ENCODE results near the gene DPYSL3. TPM values are rescaled to one million over a fixed set of nuclear protein-coding genes. Genes with fewer than 3 reads are reported as not detected.

The DPYSL3 gene
- total RNA-seq, 1 experiment from 2014 or later, result 106 TPM

- H3K27ac Mint-ChIP-seq (ENCODE audit: unreplicated experiment), result no peak overlapping the region
- no TSS peak for BruUV-seq (replicated peaks)
- H3K36me3 Mint-ChIP-seq (ENCODE audit: insufficient read depth, unreplicated experiment), result peaks cover 35% of the 10 kb centered on the region
- H3K4me3 ChIP-seq (ENCODE audit: low read depth, low read length), result no peak overlapping the region
- TF ChIP-seq CTCF (IDR thresholded peaks at IDR 0.05; ENCODE audit: insufficient read depth in 1 of 2, low read depth in 1 of 2, low read length in 1 of 2, severe bottlenecking in 1 of 2, unreplicated experiment in 1 of 2), result no peak
- no peaks in the 10 kb centered on the region for H3K27me3 Mint-ChIP-seq (ENCODE audit: insufficient read depth, unreplicated experiment)
- peaks cover 27% of the 10 kb centered on the region for H3K4me1 ChIP-seq
- H3K4me1 Mint-ChIP-seq (ENCODE audit: low read depth, unreplicated experiment), result peaks cover 21% of the 10 kb centered on the region
- no peak overlapping the region for H3K4me3 Mint-ChIP-seq (ENCODE audit: unreplicated experiment)
- ChIA-PET POLR2A (interaction anchor here (1.2 kb wide), 1 partner anchor 14 kb away, joined by 4 read pairs; no protein-coding TSS in a partner anchor), CTCF (no interaction called here)
- H3K9me3 ChIP-seq, result no peaks in the 10 kb centered on the region
- H3K36me3 ChIP-seq (ENCODE audit: control insufficient read depth, insufficient read depth, low read length), result no peaks in the 10 kb centered on the region
- intact Hi-C loops (cut with micrococcal nuclease; ENCODE audit: unreplicated experiment), result no loop called here
- no peaks in the 10 kb centered on the region for H3K9me3 Mint-ChIP-seq (ENCODE audit: unreplicated experiment)
- H3K27me3 ChIP-seq (replicated peaks; ENCODE audit: control insufficient read depth, insufficient read depth, low read length), result no peaks in the 10 kb centered on the region
- no peak for DNase-seq
Observed at GRCh38 chr5:147445917-147446316, 64.0 kb downstream of the DPYSL3 start.

DNA sequence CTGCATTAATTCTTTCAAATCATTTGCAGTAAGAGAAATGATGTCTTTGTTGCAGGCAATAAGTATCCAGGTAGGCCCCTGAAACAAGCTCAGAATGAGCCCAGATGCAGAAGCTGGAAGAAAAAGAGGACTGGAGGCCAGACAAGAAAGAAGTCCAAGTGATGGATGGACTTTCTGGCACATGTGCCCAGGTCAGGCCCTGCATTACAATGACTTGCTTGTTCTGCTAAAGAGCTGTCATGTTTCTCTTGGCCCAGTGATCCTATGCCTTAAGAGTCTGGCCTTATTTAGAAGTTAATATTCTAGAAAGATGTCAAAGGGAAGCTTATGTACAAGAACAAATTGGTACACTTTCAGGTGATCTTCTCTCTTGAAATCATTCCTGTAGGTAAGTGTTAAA, 64.8 kb downstream of the DPYSL3 start:
- CTCF ChIA-PET, result no interaction called here
- H3K27me3 Mint-ChIP-seq (ENCODE audit: insufficient read depth, unreplicated experiment), result no peaks in the 10 kb centered on the region
- H3K4me1 Mint-ChIP-seq (ENCODE audit: low read depth, unreplicated experiment), result peaks cover 20% of the 10 kb centered on the region
- Histone ChIP-seq H3K4me1 (peaks cover 21% of the 10 kb centered on the region), H3K4me3 (ENCODE audit: low read depth, low read length) (no peak overlapping the region), H3K36me3 (ENCODE audit: control insufficient read depth, insufficient read depth, low read length) (no peaks in the 10 kb centered on the region), H3K9me3 (no peaks in the 10 kb centered on the region), H3K27me3 (replicated peaks; ENCODE audit: control insufficient read depth, insufficient read depth, low read length) (no peaks in the 10 kb centered on the region)
- no peaks in the 10 kb centered on the region for H3K9me3 Mint-ChIP-seq (ENCODE audit: unreplicated experiment)
- POLR2A ChIA-PET, result interaction anchor here (1.1 kb wide), 1 partner anchor 11 kb away, joined by 3 read pairs; no protein-coding TSS in a partner anchor
- no TSS peak for BruUV-seq (replicated peaks)
- no peak for TF ChIP-seq CTCF (IDR thresholded peaks at IDR 0.05; ENCODE audit: insufficient read depth in 1 of 2, low read depth in 1 of 2, low read length in 1 of 2, severe bottlenecking in 1 of 2, unreplicated experiment in 1 of 2)
- DNase-seq, result no peak
- H3K4me3 Mint-ChIP-seq (ENCODE audit: unreplicated experiment), result no peak overlapping the region
- intact Hi-C loops (cut with micrococcal nuclease; ENCODE audit: unreplicated experiment), result no loop called here
- H3K36me3 Mint-ChIP-seq (ENCODE audit: insufficient read depth, unreplicated experiment), result peaks cover 35% of the 10 kb centered on the region
- H3K27ac Mint-ChIP-seq (ENCODE audit: unreplicated experiment), result no peak overlapping the region

GRCh38 chr5:147442224-147442623, 67.6 kb downstream of the DPYSL3 start:
- peaks cover 4% of the 10 kb centered on the region; the same call in 1 of the 2 replicates for H3K4me1 ChIP-seq
- no peak for DNase-seq
- no peaks in the 10 kb centered on the region for H3K36me3 ChIP-seq (ENCODE audit: control insufficient read depth, insufficient read depth, low read length)
- no peaks in the 10 kb centered on the region for H3K27me3 Mint-ChIP-seq (ENCODE audit: insufficient read depth, unreplicated experiment)
- H3K27me3 ChIP-seq (replicated peaks; ENCODE audit: control insufficient read depth, insufficient read depth, low read length), result no peaks in the 10 kb centered on the region
- intact Hi-C loops (cut with micrococcal nuclease; ENCODE audit: unreplicated experiment), result no loop called here
- no peaks in the 10 kb centered on the region for H3K9me3 Mint-ChIP-seq (ENCODE audit: unreplicated experiment)
- peak overlapping the region; percentile 20 for H3K27ac Mint-ChIP-seq (ENCODE audit: unreplicated experiment)
- peaks cover 33% of the 10 kb centered on the region for H3K36me3 Mint-ChIP-seq (ENCODE audit: insufficient read depth, unreplicated experiment)
- TF ChIP-seq CTCF (IDR thresholded peaks at IDR 0.05; ENCODE audit: insufficient read depth in 1 of 2, low read depth in 1 of 2, low read length in 1 of 2, severe bottlenecking in 1 of 2, unreplicated experiment in 1 of 2), result no peak
- H3K4me1 Mint-ChIP-seq (ENCODE audit: low read depth, unreplicated experiment), result peaks cover 27% of the 10 kb centered on the region
- BruUV-seq (replicated peaks), result no TSS peak
- H3K9me3 ChIP-seq, result no peaks in the 10 kb centered on the region
- no peak overlapping the region for H3K4me3 ChIP-seq (ENCODE audit: low read depth, low read length)
- no peak overlapping the region for H3K4me3 Mint-ChIP-seq (ENCODE audit: unreplicated experiment)
- ChIA-PET POLR2A (no interaction called here), CTCF (no interaction called here)

Data from Caco-2 (cell line).